Right lobe of liver (tissue), 4 donors: ENCODE data around the gene LMLN.

Experiments used
- CTCF ChIP-seq, 4 donors: fragments of 200-600 bp in 3 of 4; fragments of 450-650 bp in 1 of 4; IDR thresholded peaks; one replicate each; pipeline versions ENCODE4 v1.5.1 to v1.8.0; 2016 to 2022; ENCODE audit warnings: antibody characterized with exemption in 4 of 4, mild to moderate bottlenecking in 2 of 4
- POLR2A ChIP-seq: fragments of 450-650 bp; IDR thresholded peaks from one replicate; pipeline ENCODE4 v1.6.1; 2017; ENCODE audit warnings: antibody characterized with exemption, mild to moderate bottlenecking
- donor health status: DM: no; HTN: no; CAD: no.
- donor health status: DM: no; HTN: no; CAD: no.
- donor health status: DM: no; HTN: yes; CAD: no.

GRCh38 chr3:197942956-197943556 is 17.0 kb upstream of the LMLN start:
- TF ChIP-seq CTCF (IDR thresholded peaks at IDR 0.05) (peak; percentile 58 to 81 (median 80)), POLR2A (no peak)
